ENCODE results near the gene RGS10.

GRCh38 chr10:119562097-119562496 is 19.6 kb upstream of the RGS10 start:
- TF ChIP-seq, protein P1, sequence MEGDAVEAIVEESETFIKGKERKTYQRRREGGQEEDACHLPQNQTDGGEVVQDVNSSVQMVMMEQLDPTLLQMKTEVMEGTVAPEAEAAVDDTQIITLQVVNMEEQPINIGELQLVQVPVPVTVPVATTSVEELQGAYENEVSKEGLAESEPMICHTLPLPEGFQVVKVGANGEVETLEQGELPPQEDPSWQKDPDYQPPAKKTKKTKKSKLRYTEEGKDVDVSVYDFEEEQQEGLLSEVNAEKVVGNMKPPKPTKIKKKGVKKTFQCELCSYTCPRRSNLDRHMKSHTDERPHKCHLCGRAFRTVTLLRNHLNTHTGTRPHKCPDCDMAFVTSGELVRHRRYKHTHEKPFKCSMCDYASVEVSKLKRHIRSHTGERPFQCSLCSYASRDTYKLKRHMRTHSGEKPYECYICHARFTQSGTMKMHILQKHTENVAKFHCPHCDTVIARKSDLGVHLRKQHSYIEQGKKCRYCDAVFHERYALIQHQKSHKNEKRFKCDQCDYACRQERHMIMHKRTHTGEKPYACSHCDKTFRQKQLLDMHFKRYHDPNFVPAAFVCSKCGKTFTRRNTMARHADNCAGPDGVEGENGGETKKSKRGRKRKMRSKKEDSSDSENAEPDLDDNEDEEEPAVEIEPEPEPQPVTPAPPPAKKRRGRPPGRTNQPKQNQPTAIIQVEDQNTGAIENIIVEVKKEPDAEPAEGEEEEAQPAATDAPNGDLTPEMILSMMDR (IDR thresholded peaks at IDR 0.05) = no peak
- TF ChIP-seq ZFX (IDR thresholded peaks at IDR 0.05; ENCODE audit: borderline replicate concordance) = no peak
